ENCODE results near the gene DPYSL3. TPM values are rescaled to one million over a fixed set of nuclear protein-coding genes. Genes with fewer than 3 reads are reported as not detected.

The DPYSL3 gene
- total RNA-seq, 4 donors from 2014 or later = 7.4 to 42.1 (median 21.8) TPM

DNA sequence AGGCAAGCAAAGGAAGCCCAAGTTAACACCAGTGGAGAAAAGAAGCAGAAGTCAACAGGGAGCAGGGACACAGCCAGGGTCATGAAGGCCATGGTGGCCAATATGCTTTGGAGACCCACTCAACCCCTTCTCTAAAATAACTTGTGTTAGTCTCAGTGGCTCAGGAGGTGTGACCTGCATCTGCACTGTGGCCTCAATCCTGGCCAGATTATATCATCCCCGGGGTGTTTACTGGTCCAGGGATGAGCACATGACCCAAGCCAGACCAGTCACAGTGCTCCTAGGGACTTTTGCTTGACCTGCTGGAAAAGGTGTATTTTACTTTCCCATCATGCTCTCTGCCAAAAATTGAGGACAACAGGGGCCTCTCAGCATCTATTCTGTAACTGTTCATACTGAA, 105.2 kb downstream of the DPYSL3 start:
- peaks cover 0 to 6% (median 0%) of the 10 kb centered on the region in 3 donors for H3K36me3 ChIP-seq
- H3K4me1 ChIP-seq = peaks cover 0 to 6% (median 0%) of the 10 kb centered on the region in 4 donors
- peak overlapping the region; percentile 58 to 86 (median 66) for H3K27ac ChIP-seq
- TF ChIP-seq CTCF (IDR thresholded peaks at IDR 0.05) (no peak), POLR2A (IDR thresholded peaks at IDR 0.05) (no peak)
- no peaks in the 10 kb centered on the region for H3K27me3 ChIP-seq
- no peak overlapping the region for H3K4me3 ChIP-seq
- no peak for DNase-seq
- no peaks in the 10 kb centered on the region for H3K9me3 ChIP-seq

- peak in 1 of 3 donors; percentile 58 for DNase-seq
- TF ChIP-seq POLR2A (IDR thresholded peaks at IDR 0.05) (no peak), CTCF (IDR thresholded peaks at IDR 0.05) (no peak)
- Histone ChIP-seq H3K4me1 (peaks cover 0 to 6% (median 0%) of the 10 kb centered on the region in 4 donors), H3K27ac (peak overlapping the region; percentile 58 to 86 (median 66)), H3K27me3 (no peaks in the 10 kb centered on the region), H3K9me3 (no peaks in the 10 kb centered on the region), H3K4me3 (no peak overlapping the region), H3K36me3 (peaks cover 0 to 6% (median 0%) of the 10 kb centered on the region in 3 donors)
These were observed 105.9 kb downstream of the DPYSL3 start for GRCh38 chr5:147403651-147404640.

GRCh38 chr5:147400881-147401280, 109.0 kb downstream of the DPYSL3 start:
- H3K36me3 ChIP-seq = peaks cover 0 to 13% (median 0%) of the 10 kb centered on the region in 3 donors
- no peaks in the 10 kb centered on the region for H3K9me3 ChIP-seq
- no peak overlapping the region for H3K4me3 ChIP-seq
- DNase-seq = no peak
- H3K27me3 ChIP-seq = no peaks in the 10 kb centered on the region
- no peak overlapping the region for H3K27ac ChIP-seq
- no peak for TF ChIP-seq CTCF (IDR thresholded peaks at IDR 0.05)
- no peak for TF ChIP-seq POLR2A (IDR thresholded peaks at IDR 0.05)
- peaks cover 0 to 6% (median 0%) of the 10 kb centered on the region in 4 donors for H3K4me1 ChIP-seq

GRCh38 chr5:147400126-147400809, 109.6 kb downstream of the DPYSL3 start:
- no peak for DNase-seq
- Histone ChIP-seq H3K27ac (no peak overlapping the region), H3K4me1 (peaks cover 0 to 6% (median 0%) of the 10 kb centered on the region in 4 donors), H3K4me3 (no peak overlapping the region), H3K9me3 (no peaks in the 10 kb centered on the region), H3K27me3 (no peaks in the 10 kb centered on the region), H3K36me3 (peaks cover 0 to 17% (median 0%) of the 10 kb centered on the region in 3 donors)
- TF ChIP-seq CTCF (IDR thresholded peaks at IDR 0.05) (no peak), POLR2A (IDR thresholded peaks at IDR 0.05) (no peak)

- Histone ChIP-seq H3K27me3 (no peaks in the 10 kb centered on the region), H3K4me1 (no peaks in the 10 kb centered on the region), H3K36me3 (peaks cover 0 to 17% (median 0%) of the 10 kb centered on the region in 3 donors), H3K27ac (no peak overlapping the region), H3K9me3 (no peaks in the 10 kb centered on the region), H3K4me3 (no peak overlapping the region)
- no peak for TF ChIP-seq CTCF (IDR thresholded peaks at IDR 0.05)
- no peak for TF ChIP-seq POLR2A (IDR thresholded peaks at IDR 0.05)
- no peak for DNase-seq
These were observed 111.0 kb downstream of the DPYSL3 start for GRCh38 chr5:147398860-147399259.

Measured in Peyer's patch (tissue), 4 donors.